Subcutaneous adipose tissue (tissue), 4 donors: ENCODE results near the gene PELI1. TPM values are rescaled to one million over a fixed set of nuclear protein-coding genes. Genes with fewer than 3 reads are reported as not detected.

Source experiments
- total RNA-seq, 4 donors: library from RNA; depleted of rRNA; stranded (reverse); fragments of >200 nt; gene quantifications; one replicate each; pipeline ENCODE4 v1.1.0, GENCODE V29; 2016
- TF ChIP-seq, protein P1 (sequence below): fragments of 450-650 bp; IDR thresholded peaks from one replicate; pipeline ENCODE4 v1.5.1; 2016; ENCODE audit warnings: low read depth, mild to moderate bottlenecking, control low read depth, antibody characterized with exemption, moderate library complexity

Gene PELI1
- total RNA-seq, 4 donors from 2014 or later = 24.7 to 58.5 (median 28.4) TPM

GRCh38 chr2:64166637-64167420 is 22.6 kb upstream of the PELI1 start:
- TF ChIP-seq, protein P1, sequence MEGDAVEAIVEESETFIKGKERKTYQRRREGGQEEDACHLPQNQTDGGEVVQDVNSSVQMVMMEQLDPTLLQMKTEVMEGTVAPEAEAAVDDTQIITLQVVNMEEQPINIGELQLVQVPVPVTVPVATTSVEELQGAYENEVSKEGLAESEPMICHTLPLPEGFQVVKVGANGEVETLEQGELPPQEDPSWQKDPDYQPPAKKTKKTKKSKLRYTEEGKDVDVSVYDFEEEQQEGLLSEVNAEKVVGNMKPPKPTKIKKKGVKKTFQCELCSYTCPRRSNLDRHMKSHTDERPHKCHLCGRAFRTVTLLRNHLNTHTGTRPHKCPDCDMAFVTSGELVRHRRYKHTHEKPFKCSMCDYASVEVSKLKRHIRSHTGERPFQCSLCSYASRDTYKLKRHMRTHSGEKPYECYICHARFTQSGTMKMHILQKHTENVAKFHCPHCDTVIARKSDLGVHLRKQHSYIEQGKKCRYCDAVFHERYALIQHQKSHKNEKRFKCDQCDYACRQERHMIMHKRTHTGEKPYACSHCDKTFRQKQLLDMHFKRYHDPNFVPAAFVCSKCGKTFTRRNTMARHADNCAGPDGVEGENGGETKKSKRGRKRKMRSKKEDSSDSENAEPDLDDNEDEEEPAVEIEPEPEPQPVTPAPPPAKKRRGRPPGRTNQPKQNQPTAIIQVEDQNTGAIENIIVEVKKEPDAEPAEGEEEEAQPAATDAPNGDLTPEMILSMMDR = no peak

DNA sequence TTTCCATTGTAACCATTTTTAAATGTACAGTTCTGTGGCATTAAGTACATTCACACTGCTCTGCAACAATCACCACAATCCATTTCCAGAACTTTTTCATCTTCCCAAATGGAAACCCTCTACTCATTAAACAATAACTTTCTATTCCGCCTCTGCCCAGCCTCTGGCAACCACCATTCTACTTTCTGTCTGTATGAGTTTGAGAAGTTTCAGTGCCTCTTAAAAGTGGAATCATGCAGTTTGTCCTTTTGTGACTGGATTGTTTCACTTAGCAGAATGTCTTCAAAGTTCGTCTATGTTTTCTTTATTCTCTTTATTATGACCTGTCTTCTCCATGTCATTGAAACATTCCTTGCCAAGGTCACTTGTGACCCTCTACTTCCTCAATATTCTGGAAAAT is 22.0 kb upstream of the PELI1 start:
- TF ChIP-seq, protein P1 = no peak

DNA sequence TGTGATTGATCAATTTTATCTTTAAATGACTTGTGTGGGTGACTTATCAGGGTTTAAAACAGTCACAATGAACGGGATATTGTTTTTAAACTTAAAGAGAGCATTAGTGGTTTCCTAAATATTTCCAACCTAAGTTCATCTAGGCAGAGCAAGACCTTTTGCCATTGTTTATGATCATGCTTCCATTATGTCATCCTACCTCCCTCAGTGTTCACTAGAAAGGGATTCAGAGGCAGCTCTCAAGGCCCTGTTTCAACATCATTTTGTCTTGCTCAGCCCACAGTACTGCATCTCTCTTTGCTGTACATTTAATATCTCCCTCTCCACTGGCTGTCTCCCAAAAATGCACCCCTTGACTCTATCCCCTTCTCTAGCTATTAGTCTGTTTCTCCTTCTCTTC is 21.5 kb upstream of the PELI1 start:
- TF ChIP-seq, protein P1 = no peak

- TF ChIP-seq, protein P1 = no peak
Observed at GRCh38 chr2:64164629-64165028, 20.4 kb upstream of the PELI1 start.

DNA sequence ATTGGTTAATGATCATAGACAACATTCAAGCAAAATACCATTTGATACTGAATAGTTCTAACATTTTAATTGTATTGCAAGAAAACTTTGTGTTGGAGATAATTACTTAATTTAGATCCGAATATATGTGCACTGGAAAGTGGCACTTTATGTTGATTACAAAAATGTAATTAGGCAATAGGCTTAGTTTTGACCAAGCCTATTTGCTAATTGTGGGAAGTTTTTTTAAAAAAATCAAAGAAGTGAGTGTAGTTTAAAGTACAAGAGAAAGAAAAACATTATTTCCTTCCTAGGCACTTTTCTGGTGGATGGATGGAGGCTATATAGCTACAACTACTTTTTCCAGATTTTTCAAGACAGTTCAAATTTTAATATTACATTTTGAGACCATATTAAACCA is 18.3 kb upstream of the PELI1 start:
- TF ChIP-seq, protein P1 = no peak

- TF ChIP-seq, protein P1 = no peak
Observed at GRCh38 chr2:64157792-64158191, 13.6 kb upstream of the PELI1 start.

GRCh38 chr2:64153811-64154210 is 9.6 kb upstream of the PELI1 start:
- TF ChIP-seq, protein P1 = no peak
